HEK293 (cell line): ENCODE data around the gene CHMP5.

Experiments
- CTCF ChIP-seq: fragments of 450-650 bp; formaldehyde crosslinking; IDR thresholded peaks from 2 replicates; pipeline ENCODE4 v1.5.1; 2016; ENCODE audit warnings: missing biosample characterization, missing genetic modification characterization
- HOXD13 ChIP-seq: sonication (generic); formaldehyde crosslinking; IDR thresholded peaks from 2 replicates; pipeline ENCODE4 v1.8.0; 2022; ENCODE audit warnings: missing genetic modification reagents, borderline replicate concordance
- YY2 ChIP-seq: fragments of 450-650 bp; formaldehyde crosslinking; IDR thresholded peaks from 2 replicates; pipeline ENCODE4 v1.5.1; 2016; ENCODE audit warnings: missing biosample characterization, missing genetic modification characterization
- ZNF138 ChIP-seq: fragments of 450-650 bp; formaldehyde crosslinking; IDR thresholded peaks from 2 replicates; pipeline ENCODE4 v1.5.1; 2016; ENCODE audit warnings: missing biosample characterization, missing genetic modification characterization, borderline replicate concordance
- ZNF239 ChIP-seq: fragments of 450-650 bp; formaldehyde crosslinking; IDR thresholded peaks from 2 replicates; pipeline ENCODE4 v1.5.1; 2016; ENCODE audit warnings: missing biosample characterization, missing genetic modification characterization

- TF ChIP-seq ZNF138 (tag by site-specific recombination) (no peak), CTCF (no peak), HOXD13 (CRISPR knock-in tag) (no peak), ZNF239 (tag by site-specific recombination) (no peak), YY2 (tag by site-specific recombination) (no peak)
These were observed 30.1 kb upstream of the CHMP5 start for GRCh38 chr9:33234511-33235467.
